Mesendoderm (in vitro differentiated cells): ENCODE data around the gene IGSF23.
A peak's percentile ranks its signal among the peaks of the same experiment; 100 is the strongest.

Experiments
- DNase-seq: peaks from one replicate; pipeline ENCODE4 v3.0.0; 2013
- H2AK5ac ChIP-seq: 2 replicates; pipeline ENCODE4 v1.6.1; 2013; ENCODE audit warnings: low read length, inconsistent platforms
- H2BK120ac ChIP-seq: 2 replicates; pipeline ENCODE4 v1.6.1; 2013; ENCODE audit warnings: low read depth, mild to moderate bottlenecking, low read length, moderate library complexity, mixed read lengths
- H2BK15ac ChIP-seq: replicated peaks from 2 replicates; pipeline ENCODE4 v1.6.1; 2013; ENCODE audit warnings: low read depth, mild to moderate bottlenecking, moderate library complexity
- H2BK5ac ChIP-seq: 2 replicates; pipeline ENCODE4 v1.6.1; 2013; ENCODE audit warnings: low read length, inconsistent platforms
- H3K18ac ChIP-seq: 2 replicates; pipeline ENCODE4 v1.6.1; 2013; ENCODE audit warnings: mild to moderate bottlenecking, low read length, mixed read lengths
- H3K23ac ChIP-seq: one replicate; pipeline ENCODE4 v1.6.1; 2013; ENCODE audit warnings: low read length
- H3K27ac ChIP-seq: 2 replicates; pipeline ENCODE4 v1.5.1; 2013; ENCODE audit warnings: low read depth, mild to moderate bottlenecking, inconsistent platforms, low read length, moderate library complexity
- H3K27me3 ChIP-seq: 2 replicates; pipeline ENCODE4 v1.6.1; 2013; ENCODE audit warnings: low read length, control low read depth, mild to moderate bottlenecking, inconsistent platforms; ENCODE audit not compliant: insufficient read depth, poor library complexity
- H3K36me3 ChIP-seq: 2 replicates; pipeline ENCODE4 v1.6.1; 2013; ENCODE audit warnings: low read length, inconsistent platforms; ENCODE audit not compliant: control insufficient read depth, insufficient read depth
- H3K4ac ChIP-seq: one replicate; pipeline ENCODE4 v1.6.1; 2013; ENCODE audit warnings: low read depth, mild to moderate bottlenecking, low read length, moderate library complexity
- H3K4me1 ChIP-seq: 2 replicates; pipeline ENCODE4 v1.6.1; 2013; ENCODE audit warnings: low read depth, low read length, inconsistent platforms; ENCODE audit not compliant: control insufficient read depth
- H3K4me2 ChIP-seq: 2 replicates; pipeline ENCODE4 v1.6.1; 2013; ENCODE audit warnings: low read length
- H3K4me3 ChIP-seq: 2 replicates; pipeline ENCODE4 v1.5.1; 2013; ENCODE audit warnings: mild to moderate bottlenecking, low read length
- H3K56ac ChIP-seq: one replicate; pipeline ENCODE4 v1.6.1; 2013; ENCODE audit warnings: low read length
- H3K79me1 ChIP-seq: 2 replicates; pipeline ENCODE4 v1.6.1; 2013; ENCODE audit warnings: low read length, inconsistent platforms
- H3K79me2 ChIP-seq: 2 replicates; pipeline ENCODE4 v1.6.1; 2013; ENCODE audit warnings: mild to moderate bottlenecking, low read length; ENCODE audit not compliant: control insufficient read depth, insufficient read depth
- H3K9ac ChIP-seq: 2 replicates; pipeline ENCODE4 v1.6.1; 2013; ENCODE audit warnings: low read length, inconsistent platforms
- H4K5ac ChIP-seq: one replicate; pipeline ENCODE4 v1.6.1; 2013; ENCODE audit warnings: low read length
- H4K8ac ChIP-seq: one replicate; pipeline ENCODE4 v1.6.1; 2013; ENCODE audit warnings: low read depth, mild to moderate bottlenecking, control low read depth, low read length, moderate library complexity
- WGBS: extraction: QIAGEN DNeasy Blood & Tissue Kit; methylation state at CpG from one replicate; pipeline ENCODE4 v1.1.7; 2013; ENCODE audit warnings: low lambda C conversion rate, missing lambda C conversion rate; ENCODE audit not compliant: insufficient coverage; ENCODE audit errors: extremely low coverage; 5-methylcytosine and 5-hydroxymethylcytosine counted together

Gene IGSF23

DNA sequence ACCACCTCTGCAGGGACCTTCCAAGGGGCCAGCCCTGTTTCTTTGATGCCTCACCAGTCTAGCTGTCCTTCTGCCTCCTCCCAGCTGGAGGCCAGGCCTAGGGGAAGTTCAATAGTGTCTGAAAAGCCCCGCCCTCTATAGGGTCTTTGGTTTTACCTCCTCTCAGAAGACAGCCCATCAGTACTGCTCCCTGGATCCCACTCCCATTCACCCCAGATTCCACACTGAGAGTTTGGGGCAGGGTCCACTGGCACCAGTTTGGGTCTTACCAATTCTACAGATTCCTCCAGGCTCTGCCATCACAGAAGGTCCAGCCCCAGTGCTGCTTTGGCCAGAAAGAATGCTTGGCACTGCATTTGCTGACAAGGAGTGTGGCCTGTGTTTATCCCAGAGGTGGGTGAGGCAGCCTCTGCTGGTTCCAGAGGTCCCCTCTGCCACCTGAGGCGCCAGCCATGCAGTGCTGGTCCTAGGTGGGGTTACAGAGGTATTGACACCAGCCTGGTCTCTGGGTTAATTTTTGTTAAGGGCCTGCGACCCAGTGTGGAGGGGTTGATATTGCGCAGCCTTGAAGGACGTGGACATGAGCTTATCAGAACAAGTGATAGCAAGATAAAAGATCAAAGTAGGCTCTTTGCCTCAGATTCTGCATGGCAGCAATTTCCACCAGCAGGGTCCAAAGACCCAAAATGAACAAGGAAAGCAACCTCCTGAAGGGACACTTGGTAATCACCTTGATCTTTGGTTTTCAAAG is 41.4 kb upstream of the IGSF23 start:
- Histone ChIP-seq H3K79me2 (no peaks in the 10 kb centered on the region), H3K36me3 (no peaks in the 10 kb centered on the region), H3K4me2 (no peak overlapping the region), H4K5ac (no peak overlapping the region), H3K27ac (no peak overlapping the region), H3K9ac (no peak overlapping the region), H3K56ac (no peak overlapping the region), H3K27me3 (no peaks in the 10 kb centered on the region), H3K79me1 (no peaks in the 10 kb centered on the region), H3K4me3 (no peak overlapping the region), H2BK120ac (no peak overlapping the region), H2BK5ac (no peak overlapping the region), H3K4ac (no peak overlapping the region), H4K8ac (no peak overlapping the region), H3K18ac (no peak overlapping the region), H3K4me1 (no peaks in the 10 kb centered on the region), H3K23ac (no peak overlapping the region), H2AK5ac (no peak overlapping the region), H2BK15ac (no peak overlapping the region)
- no peak for DNase-seq
- no CpG with 5 or more reads among the region's 5 CpGs for WGBS

DNA sequence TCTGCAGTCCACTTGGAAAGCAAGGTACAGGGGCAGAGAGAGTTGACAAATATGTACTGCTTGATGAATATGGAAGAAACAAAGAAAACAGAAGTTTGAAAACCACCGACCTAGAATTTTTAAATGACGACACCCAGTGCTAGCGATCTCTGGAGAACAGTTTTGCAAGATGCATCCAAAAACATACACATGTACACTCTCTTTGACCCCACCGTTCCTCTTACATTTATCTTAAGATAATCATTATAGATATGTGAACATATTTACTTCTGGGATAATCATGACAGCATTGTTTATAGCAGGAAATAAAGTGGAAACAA is 40.8 kb upstream of the IGSF23 start:
- no CpG with 5 or more reads among the region's 4 CpGs for WGBS
- no peak overlapping the region for H4K5ac ChIP-seq
- no peak overlapping the region for H3K4ac ChIP-seq
- no peak overlapping the region for H3K4me3 ChIP-seq
- no peak overlapping the region for H2BK15ac ChIP-seq
- DNase-seq = no peak
- H3K27me3 ChIP-seq = no peaks in the 10 kb centered on the region
- H3K27ac ChIP-seq = no peak overlapping the region
- no peaks in the 10 kb centered on the region for H3K79me2 ChIP-seq
- H3K4me1 ChIP-seq = no peaks in the 10 kb centered on the region
- no peak overlapping the region for H2AK5ac ChIP-seq
- no peak overlapping the region for H2BK120ac ChIP-seq
- no peak overlapping the region for H3K23ac ChIP-seq
- H2BK5ac ChIP-seq = no peak overlapping the region
- H3K56ac ChIP-seq = no peak overlapping the region
- no peak overlapping the region for H4K8ac ChIP-seq
- no peaks in the 10 kb centered on the region for H3K79me1 ChIP-seq
- H3K36me3 ChIP-seq = no peaks in the 10 kb centered on the region
- H3K9ac ChIP-seq = no peak overlapping the region
- H3K4me2 ChIP-seq = no peak overlapping the region
- H3K18ac ChIP-seq = no peak overlapping the region

DNA sequence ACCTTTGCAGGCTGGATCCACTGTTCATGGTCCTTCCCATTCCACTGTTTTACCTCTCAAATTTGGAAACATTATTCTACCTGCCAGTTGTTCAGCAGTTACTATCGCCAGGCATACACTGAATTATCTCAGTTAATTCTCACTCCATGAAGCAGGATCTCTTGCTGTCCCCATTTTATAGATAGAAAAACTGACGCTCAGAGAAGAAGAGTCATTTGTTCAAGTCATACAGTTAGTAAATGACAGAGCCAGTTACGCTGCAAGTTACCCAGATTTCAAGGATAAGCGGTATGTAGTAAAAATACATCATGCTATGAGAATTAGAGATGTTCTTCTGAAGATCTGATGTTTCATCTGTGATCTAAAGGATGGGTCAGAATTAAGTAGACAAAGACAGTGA is 40.2 kb upstream of the IGSF23 start:
- H4K5ac ChIP-seq = no peak overlapping the region
- no peak overlapping the region for H3K4me3 ChIP-seq
- H4K8ac ChIP-seq = no peak overlapping the region
- no peaks in the 10 kb centered on the region for H3K27me3 ChIP-seq
- H3K27ac ChIP-seq = no peak overlapping the region
- no peak overlapping the region for H3K56ac ChIP-seq
- H3K4me1 ChIP-seq = no peaks in the 10 kb centered on the region
- H3K36me3 ChIP-seq = no peaks in the 10 kb centered on the region
- H3K79me1 ChIP-seq = no peaks in the 10 kb centered on the region
- H3K4me2 ChIP-seq = no peak overlapping the region
- no peaks in the 10 kb centered on the region for H3K79me2 ChIP-seq
- DNase-seq = no peak
- no peak overlapping the region for H3K18ac ChIP-seq
- peak overlapping the region; percentile 35 for H2BK5ac ChIP-seq
- no peak overlapping the region for H2BK15ac ChIP-seq
- no peak overlapping the region for H2AK5ac ChIP-seq
- H3K9ac ChIP-seq = no peak overlapping the region
- WGBS = no CpG with 5 or more reads among the region's 4 CpGs
- no peak overlapping the region for H3K23ac ChIP-seq
- no peak overlapping the region for H3K4ac ChIP-seq
- H2BK120ac ChIP-seq = no peak overlapping the region

DNA sequence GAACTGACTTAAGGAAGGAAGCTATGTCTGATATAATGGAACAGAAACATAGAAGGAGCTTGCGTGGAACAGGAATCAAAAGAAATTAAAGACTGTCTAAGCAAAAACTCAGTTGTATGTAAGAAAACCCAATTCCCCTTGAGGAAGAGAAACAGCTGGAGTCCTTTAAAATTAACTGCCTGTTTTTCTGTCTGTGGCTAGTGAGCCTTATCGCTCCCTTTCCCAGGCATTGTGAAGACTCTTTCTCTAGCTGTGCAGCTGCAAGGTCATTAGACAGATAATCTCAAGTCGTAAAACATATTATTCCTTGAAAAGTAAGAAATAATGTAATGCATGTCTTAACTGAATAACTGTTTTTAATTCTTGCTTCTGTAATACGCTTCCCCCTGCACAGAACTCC is 39.7 kb upstream of the IGSF23 start:
- Histone ChIP-seq H3K36me3 (no peaks in the 10 kb centered on the region), H2BK15ac (no peak overlapping the region), H3K79me1 (no peaks in the 10 kb centered on the region), H3K4me2 (no peak overlapping the region), H2BK120ac (no peak overlapping the region), H3K4ac (no peak overlapping the region), H3K18ac (no peak overlapping the region), H2AK5ac (no peak overlapping the region), H3K79me2 (no peaks in the 10 kb centered on the region), H3K27ac (no peak overlapping the region), H3K27me3 (no peaks in the 10 kb centered on the region), H3K4me3 (no peak overlapping the region), H3K9ac (no peak overlapping the region), H4K5ac (no peak overlapping the region), H3K23ac (no peak overlapping the region), H3K4me1 (no peaks in the 10 kb centered on the region), H4K8ac (no peak overlapping the region), H3K56ac (no peak overlapping the region), H2BK5ac (peak overlapping the region; percentile 35)
- no CpG with 5 or more reads among the region's 4 CpGs for whole genome bisulfite sequencing
- no peak for DNase-seq

- Histone ChIP-seq H3K79me1 (no peaks in the 10 kb centered on the region), H3K56ac (no peak overlapping the region), H4K8ac (no peak overlapping the region), H3K4me2 (no peak overlapping the region), H2BK15ac (no peak overlapping the region), H3K23ac (no peak overlapping the region), H3K18ac (no peak overlapping the region), H3K79me2 (no peaks in the 10 kb centered on the region), H3K36me3 (no peaks in the 10 kb centered on the region), H4K5ac (peak overlapping the region; percentile 40), H3K9ac (no peak overlapping the region), H2BK5ac (peak overlapping the region; percentile 43), H3K4ac (no peak overlapping the region), H3K4me1 (no peaks in the 10 kb centered on the region), H3K27ac (peak overlapping the region; percentile 16), H2AK5ac (no peak overlapping the region), H3K4me3 (no peak overlapping the region), H2BK120ac (peak overlapping the region; percentile 48), H3K27me3 (no peaks in the 10 kb centered on the region)
- no CpG with 5 or more reads among the region's 8 CpGs for WGBS
- no peak for DNase-seq
These were observed 39.0 kb upstream of the IGSF23 start for GRCh38 chr19:44574186-44574950.
